HG03159 (cell line): ENCODE measurements around the gene TMEM44.
"Not testable (repeated sequence)": the region's sequence is repeated elsewhere in the genome, so short reads cannot be mapped to it uniquely, and the experiment has no call there.

Experiments used
- ATAC-seq: cut with Tn5 transposase; IDR thresholded peaks from one replicate; pipeline ENCODE4 v1.9.1; 2021; ENCODE audit warnings: mild to moderate bottlenecking, moderate library complexity; ENCODE audit not compliant: unreplicated experiment

Gene TMEM44

GRCh38 chr3:194556086-194557056, 76.8 kb downstream of the TMEM44 start:
- no peak for ATAC-seq

GRCh38 chr3:194555175-194556062, 77.8 kb downstream of the TMEM44 start:
- no peak for ATAC-seq

DNA sequence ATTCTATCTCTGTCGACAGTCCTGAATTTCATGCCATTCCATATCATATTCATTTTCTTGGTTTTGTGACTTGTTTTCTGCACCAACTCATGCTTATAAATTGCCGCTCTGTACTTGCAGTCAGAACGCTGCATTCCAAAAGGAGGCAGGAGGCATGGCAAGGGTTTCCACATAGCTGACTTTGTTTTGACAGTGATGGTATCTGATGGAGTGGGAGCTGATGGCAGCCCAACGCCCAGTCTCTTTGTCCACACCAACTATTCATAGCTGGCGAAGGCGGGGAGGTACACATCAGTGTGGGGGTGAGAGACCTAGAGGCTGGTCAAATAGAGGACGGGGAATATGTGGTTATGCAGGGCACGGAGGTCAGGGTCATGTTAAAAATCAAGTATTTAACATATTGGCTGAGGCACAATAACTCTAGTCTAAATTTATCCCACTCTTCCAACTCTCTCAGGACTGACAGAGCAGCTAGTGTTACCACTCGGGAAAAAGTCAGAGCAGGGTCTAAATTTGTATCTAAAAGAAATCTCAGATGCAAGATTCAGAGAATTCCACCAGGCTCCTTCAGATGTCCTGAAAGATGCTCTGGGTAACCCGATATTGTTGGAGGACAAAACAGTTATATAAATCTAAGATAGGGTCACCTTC, 78.6 kb downstream of the TMEM44 start:
- no peak for ATAC-seq

DNA sequence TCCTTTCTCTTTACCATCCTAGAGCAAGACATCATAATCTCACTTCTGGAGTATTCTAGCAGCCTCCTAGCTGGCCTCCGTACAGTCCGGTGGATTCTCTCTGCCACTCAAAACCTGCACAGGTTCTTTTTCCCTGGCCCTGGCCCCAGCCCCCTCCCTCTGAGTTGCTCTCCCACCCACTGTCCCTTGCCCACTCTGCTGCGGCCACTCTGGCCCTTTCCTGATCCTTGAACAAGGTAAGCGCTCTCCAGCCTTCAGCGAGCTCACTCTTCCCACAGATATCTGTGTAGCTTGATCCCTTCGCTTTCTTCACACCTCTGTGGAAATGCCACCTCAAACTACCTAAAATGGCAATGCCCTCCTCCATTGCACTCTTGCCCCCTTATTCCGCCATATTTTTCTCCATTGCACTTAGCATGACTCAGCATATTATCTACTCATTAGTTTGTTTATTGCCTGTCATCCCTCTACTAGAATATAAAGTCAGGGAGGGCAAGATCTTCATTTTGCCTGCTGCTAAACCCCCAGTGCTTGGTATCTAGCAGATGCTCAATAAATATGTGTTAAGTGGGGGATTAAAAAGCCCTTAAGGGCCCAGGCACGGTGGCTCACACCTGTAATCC, 80.8 kb downstream of the TMEM44 start:
- ATAC-seq, result no peak

GRCh38 chr3:194549853-194550252, 83.4 kb downstream of the TMEM44 start:
- ATAC-seq, result no peak

GRCh38 chr3:194548346-194549321, 84.6 kb downstream of the TMEM44 start:
- ATAC-seq, result no peak

GRCh38 chr3:194547042-194547441, 86.2 kb downstream of the TMEM44 start:
- ATAC-seq, result no peak

GRCh38 chr3:194545538-194545937, 87.7 kb downstream of the TMEM44 start:
- not testable (repeated sequence) for ATAC-seq

DNA sequence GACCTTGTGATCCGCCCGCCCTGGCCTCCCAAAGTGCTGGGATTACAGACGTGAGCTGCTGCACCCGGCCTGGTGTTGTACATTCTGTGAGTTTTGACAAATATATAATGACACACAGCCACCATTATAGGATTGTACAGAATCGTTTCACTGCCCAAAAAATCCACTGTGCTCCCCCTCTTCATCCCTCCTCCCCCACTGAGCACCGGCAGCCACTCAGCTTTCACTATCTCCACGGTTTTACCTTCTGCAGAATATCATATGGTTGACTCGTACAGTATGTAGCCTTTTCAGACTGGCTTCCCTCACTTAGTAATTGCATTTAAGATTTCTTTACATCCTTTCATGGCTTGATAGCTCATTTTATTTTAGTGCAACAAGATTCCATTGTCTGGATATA, 89.7 kb downstream of the TMEM44 start:
- no peak for ATAC-seq

GRCh38 chr3:194541483-194541882, 91.7 kb downstream of the TMEM44 start:
- ATAC-seq, result no peak

- no peak for ATAC-seq
Measured at GRCh38 chr3:194540274-194540905, 92.8 kb downstream of the TMEM44 start.

GRCh38 chr3:194539498-194539897, 93.7 kb downstream of the TMEM44 start:
- ATAC-seq, result no peak

DNA sequence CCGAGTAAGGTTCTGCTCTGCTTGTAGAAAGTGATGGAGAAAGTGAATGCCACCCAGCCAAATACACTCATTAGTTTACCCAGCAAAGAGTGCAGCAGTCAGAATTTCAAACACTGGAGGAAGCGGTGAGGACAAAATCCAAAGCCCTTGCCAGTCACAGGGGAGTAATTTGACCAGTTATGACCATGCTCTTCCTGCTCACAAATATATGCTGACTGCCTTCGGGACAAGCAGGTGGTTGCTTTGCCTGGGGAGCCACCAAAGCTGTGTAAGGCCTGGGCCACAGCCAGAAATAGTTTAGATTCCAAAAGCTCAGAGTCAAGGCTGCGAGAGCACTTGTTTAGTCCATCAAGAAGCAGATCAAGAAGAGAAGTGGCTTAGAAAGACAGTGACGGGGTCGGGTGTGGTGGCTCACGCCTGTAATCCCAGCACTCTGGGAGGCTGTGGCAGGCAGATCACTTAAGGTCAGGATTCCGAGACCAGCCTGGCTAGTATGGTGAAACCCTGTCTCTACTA, 95.4 kb downstream of the TMEM44 start:
- no peak for ATAC-seq
